GM11168 (cell line): ENCODE measurements around the gene LCN12.

Experiments used
- in situ Hi-C: fragments of 300-500 bp; cut with MboI; formaldehyde crosslinking; loops from one replicate; pipeline ENCODE4 v1.12.0; 2022; ENCODE audit warnings: low sequenced_read_pairs; ENCODE audit not compliant: unreplicated experiment

The LCN12 gene

GRCh38 chr9:136926154-136926704 is 25.8 kb upstream of the LCN12 start:
- in situ Hi-C loops, result no loop called here

GRCh38 chr9:136926749-136927148 is 25.3 kb upstream of the LCN12 start:
- in situ Hi-C loops, result no loop called here

- in situ Hi-C loops, result no loop called here
These were observed 24.5 kb upstream of the LCN12 start for GRCh38 chr9:136927343-136928271.

- in situ Hi-C loops, result no loop called here
These were observed 23.5 kb upstream of the LCN12 start for GRCh38 chr9:136928591-136928990.

GRCh38 chr9:136930014-136930413 is 22.1 kb upstream of the LCN12 start:
- in situ Hi-C loops, result loop anchor here (10.0 kb wide), 1 partner anchor 65 kb away; the partner anchor contains the start of gene EDF1

- in situ Hi-C loops, result loop anchor here (10.0 kb wide), 1 partner anchor 67 kb away; the partner anchor contains the start of gene EDF1
These were observed 20.4 kb upstream of the LCN12 start for GRCh38 chr9:136931611-136932130.

GRCh38 chr9:136934277-136934676 is 17.8 kb upstream of the LCN12 start:
- in situ Hi-C loops, result loop anchor here (10.0 kb wide), 1 partner anchor 69 kb away; the partner anchor contains the start of gene EDF1

GRCh38 chr9:136935651-136936050 is 16.4 kb upstream of the LCN12 start:
- in situ Hi-C loops, result loop anchor here (10.0 kb wide), 1 partner anchor 71 kb away; the partner anchor contains the start of gene EDF1

- in situ Hi-C loops, result loop anchor here (10.0 kb wide), 1 partner anchor 72 kb away; the partner anchor contains the start of gene EDF1
These were observed 15.4 kb upstream of the LCN12 start for GRCh38 chr9:136936645-136937170.

- in situ Hi-C loops, result loop anchor here (10.0 kb wide), 1 partner anchor 73 kb away; the partner anchor contains the start of gene EDF1
These were observed 14.7 kb upstream of the LCN12 start for GRCh38 chr9:136937186-136938001.

- in situ Hi-C loops, result loop anchor here (10.0 kb wide), 1 partner anchor 75 kb away; the partner anchor contains the start of gene EDF1
These were observed 12.6 kb upstream of the LCN12 start for GRCh38 chr9:136939431-136939995.

GRCh38 chr9:136939996-136940525 is 12.0 kb upstream of the LCN12 start:
- in situ Hi-C loops, result loop anchor here (10.0 kb wide), 1 partner anchor 75 kb away; the partner anchor contains the start of gene EDF1

- in situ Hi-C loops, result no loop called here
These were observed 11.4 kb upstream of the LCN12 start for GRCh38 chr9:136940526-136941230.

GRCh38 chr9:136941231-136942111 is 10.6 kb upstream of the LCN12 start:
- in situ Hi-C loops, result no loop called here

- in situ Hi-C loops, result no loop called here
These were observed 9.8 kb upstream of the LCN12 start for GRCh38 chr9:136942112-136942880.

GRCh38 chr9:136942881-136943230 is 9.2 kb upstream of the LCN12 start:
- in situ Hi-C loops, result no loop called here
